ENCODE results near the gene ACAP1.

DNA sequence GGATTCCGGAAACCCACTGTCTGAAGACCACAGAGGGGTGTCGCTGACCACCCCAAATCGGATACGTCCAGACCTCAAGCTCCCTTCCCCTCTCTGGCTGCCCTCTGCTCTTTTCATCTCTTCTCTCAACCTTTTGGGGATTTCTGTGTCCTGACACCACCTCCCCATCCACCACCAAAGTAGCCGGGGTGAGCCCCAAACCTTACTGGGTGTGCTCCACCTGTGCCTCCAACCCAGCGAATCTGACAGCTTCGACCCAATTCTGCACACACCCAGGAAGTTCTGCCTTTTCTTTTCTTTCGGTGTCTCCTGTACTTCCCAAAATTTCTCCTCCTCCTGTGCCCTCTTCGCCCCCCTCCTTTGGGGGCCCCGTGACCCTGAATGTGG is 16.2 kb downstream of the ACAP1 start:
- TF ChIP-seq POLR2A (IDR thresholded peaks at IDR 0.05; ENCODE audit: low read length) (no peak), GATA1 (IDR thresholded peaks at IDR 0.05; ENCODE audit: low read depth, low read length) (no peak)

Data from erythroblast (primary cell).